Thyroid gland (tissue), 4 donors: ENCODE measurements around the gene CA10.

ENCODE experiments used
- POLR2A ChIP-seq, 2 donors: fragments of 450-650 bp; IDR thresholded peaks; one replicate each; pipeline ENCODE4 v1.6.1; 2017; ENCODE audit warnings: antibody characterized with exemption in 2 of 2, mild to moderate bottlenecking in 2 of 2, moderate library complexity in 1 of 2
- TF ChIP-seq, protein P1 (sequence below), 6 experiments: fragments of 200-600 bp in 3 of 6; fragments of 450-650 bp in 3 of 6; sonication (generic) in 3 of 6; IDR thresholded peaks; one replicate each; pipeline ENCODE4 v1.5.1; 2016 to 2019; ENCODE audit warnings: antibody characterized with exemption in 6 of 6, mild to moderate bottlenecking in 2 of 6, inconsistent platforms in 1 of 6, moderate library complexity in 1 of 6

GRCh38 chr17:51617986-51618385 lies 540.5 kb downstream of the CA10 start:
- TF ChIP-seq, protein P1, sequence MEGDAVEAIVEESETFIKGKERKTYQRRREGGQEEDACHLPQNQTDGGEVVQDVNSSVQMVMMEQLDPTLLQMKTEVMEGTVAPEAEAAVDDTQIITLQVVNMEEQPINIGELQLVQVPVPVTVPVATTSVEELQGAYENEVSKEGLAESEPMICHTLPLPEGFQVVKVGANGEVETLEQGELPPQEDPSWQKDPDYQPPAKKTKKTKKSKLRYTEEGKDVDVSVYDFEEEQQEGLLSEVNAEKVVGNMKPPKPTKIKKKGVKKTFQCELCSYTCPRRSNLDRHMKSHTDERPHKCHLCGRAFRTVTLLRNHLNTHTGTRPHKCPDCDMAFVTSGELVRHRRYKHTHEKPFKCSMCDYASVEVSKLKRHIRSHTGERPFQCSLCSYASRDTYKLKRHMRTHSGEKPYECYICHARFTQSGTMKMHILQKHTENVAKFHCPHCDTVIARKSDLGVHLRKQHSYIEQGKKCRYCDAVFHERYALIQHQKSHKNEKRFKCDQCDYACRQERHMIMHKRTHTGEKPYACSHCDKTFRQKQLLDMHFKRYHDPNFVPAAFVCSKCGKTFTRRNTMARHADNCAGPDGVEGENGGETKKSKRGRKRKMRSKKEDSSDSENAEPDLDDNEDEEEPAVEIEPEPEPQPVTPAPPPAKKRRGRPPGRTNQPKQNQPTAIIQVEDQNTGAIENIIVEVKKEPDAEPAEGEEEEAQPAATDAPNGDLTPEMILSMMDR (IDR thresholded peaks at IDR 0.05): no peak
- no peak for TF ChIP-seq POLR2A (IDR thresholded peaks at IDR 0.05)
